ENCODE measurements around the gene FAM47A.

Gene FAM47A

DNA sequence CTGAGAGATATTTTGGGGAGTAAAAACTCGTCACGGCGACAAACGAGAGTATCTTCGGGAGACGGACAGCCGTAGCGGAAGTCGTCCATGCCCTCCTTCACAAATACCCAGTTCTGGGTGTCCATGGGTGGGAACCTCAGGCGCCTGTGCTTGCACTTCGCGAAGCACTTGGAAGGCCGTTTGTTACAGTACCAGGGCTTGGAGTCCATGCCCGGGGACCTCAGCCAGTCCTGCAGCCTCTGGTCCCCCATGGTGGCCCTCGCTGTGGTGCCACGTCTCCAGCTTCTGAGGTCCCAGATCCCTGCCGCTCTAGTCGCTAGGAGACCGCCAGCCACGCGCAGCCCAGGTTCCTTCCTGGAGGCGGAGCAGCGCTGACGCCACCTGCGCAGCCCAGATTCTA lies at the start of gene FAM47A:
Gene FAM47A (minus strand): TSS at position 287 of the 400 bp plus-strand sequence. CDS start 36 bp downstream, at position 251.
- Histone ChIP-seq H3K79me2 (ENCODE audit: control insufficient read depth, low read length) (no peaks in the 10 kb centered on the region), H3K4me3 (ENCODE audit: low read length) (no peak within 1 kb of the TSS), H3K4me2 (ENCODE audit: low read length) (no peak within 1 kb of the TSS), H3K4me1 (ENCODE audit: control insufficient read depth, low read length) (no peaks in the 10 kb centered on the region), H4K20me1 (ENCODE audit: control insufficient read depth, insufficient read depth, low read depth, low read length) (no peaks in the 10 kb centered on the region), H3K27me3 (ENCODE audit: control insufficient read depth, low read length) (no peaks in the 10 kb centered on the region), H3K27ac (ENCODE audit: low read depth, low read length) (no peak within 1 kb of the TSS), H3K9me3 (ENCODE audit: control insufficient read depth, insufficient read depth, low read length) (no peaks in the 10 kb centered on the region), H3K9me2 (replicated peaks; ENCODE audit: control insufficient read depth, low read length) (no peaks in the 10 kb centered on the region), H3K36me3 (ENCODE audit: control insufficient read depth, low read length) (no peaks in the 10 kb centered on the region), H3F3A (ENCODE audit: control insufficient read depth, insufficient read depth) (no peaks in the 10 kb centered on the region)
- no peak for TF ChIP-seq EZH2phosphoT487 (IDR thresholded peaks at IDR 0.05; ENCODE audit: borderline replicate concordance, low read length)
- TF ChIP-seq CTCF (IDR thresholded peaks at IDR 0.05; ENCODE audit: low read depth, low read length, poor library complexity, severe bottlenecking) = no peak

GRCh38 chrX:34147345-34147744 lies 15.2 kb upstream of the FAM47A start:
- H4K20me1 ChIP-seq (ENCODE audit: control insufficient read depth, insufficient read depth, low read depth, low read length) = no peaks in the 10 kb centered on the region
- no peaks in the 10 kb centered on the region for H3K4me1 ChIP-seq (ENCODE audit: control insufficient read depth, low read length)
- no peaks in the 10 kb centered on the region for H3K27me3 ChIP-seq (ENCODE audit: control insufficient read depth, low read length)
- no peak overlapping the region for H3K4me3 ChIP-seq (ENCODE audit: low read length)
- no peak overlapping the region for H3K4me2 ChIP-seq (ENCODE audit: low read length)
- H3K27ac ChIP-seq (ENCODE audit: low read depth, low read length) = no peak overlapping the region
- H3K9me3 ChIP-seq (ENCODE audit: control insufficient read depth, insufficient read depth, low read length) = no peaks in the 10 kb centered on the region
- H3K79me2 ChIP-seq (ENCODE audit: control insufficient read depth, low read length) = no peaks in the 10 kb centered on the region
- H3K9me2 ChIP-seq (replicated peaks; ENCODE audit: control insufficient read depth, low read length) = no peaks in the 10 kb centered on the region
- H3K36me3 ChIP-seq (ENCODE audit: control insufficient read depth, low read length) = no peaks in the 10 kb centered on the region
- H3F3A ChIP-seq (ENCODE audit: control insufficient read depth, insufficient read depth) = no peaks in the 10 kb centered on the region
- TF ChIP-seq EZH2phosphoT487 (IDR thresholded peaks at IDR 0.05; ENCODE audit: borderline replicate concordance, low read length) (no peak), CTCF (IDR thresholded peaks at IDR 0.05; ENCODE audit: low read depth, low read length, poor library complexity, severe bottlenecking) (no peak)

- TF ChIP-seq CTCF (IDR thresholded peaks at IDR 0.05; ENCODE audit: low read depth, low read length, poor library complexity, severe bottlenecking) (no peak), EZH2phosphoT487 (IDR thresholded peaks at IDR 0.05; ENCODE audit: borderline replicate concordance, low read length) (no peak)
- no peak overlapping the region for H3K27ac ChIP-seq (ENCODE audit: low read depth, low read length)
- H3K36me3 ChIP-seq (ENCODE audit: control insufficient read depth, low read length) = no peaks in the 10 kb centered on the region
- H3K4me2 ChIP-seq (ENCODE audit: low read length) = no peak overlapping the region
- H3K4me1 ChIP-seq (ENCODE audit: control insufficient read depth, low read length) = no peaks in the 10 kb centered on the region
- no peaks in the 10 kb centered on the region for H3K9me3 ChIP-seq (ENCODE audit: control insufficient read depth, insufficient read depth, low read length)
- no peaks in the 10 kb centered on the region for H3K27me3 ChIP-seq (ENCODE audit: control insufficient read depth, low read length)
- no peaks in the 10 kb centered on the region for H3K79me2 ChIP-seq (ENCODE audit: control insufficient read depth, low read length)
- H3K4me3 ChIP-seq (ENCODE audit: low read length) = no peak overlapping the region
- H3K9me2 ChIP-seq (replicated peaks; ENCODE audit: control insufficient read depth, low read length) = no peaks in the 10 kb centered on the region
- no peaks in the 10 kb centered on the region for H3F3A ChIP-seq (ENCODE audit: control insufficient read depth, insufficient read depth)
- H4K20me1 ChIP-seq (ENCODE audit: control insufficient read depth, insufficient read depth, low read depth, low read length) = no peaks in the 10 kb centered on the region
These were observed 14.8 kb upstream of the FAM47A start for GRCh38 chrX:34146906-34147305.

DNA sequence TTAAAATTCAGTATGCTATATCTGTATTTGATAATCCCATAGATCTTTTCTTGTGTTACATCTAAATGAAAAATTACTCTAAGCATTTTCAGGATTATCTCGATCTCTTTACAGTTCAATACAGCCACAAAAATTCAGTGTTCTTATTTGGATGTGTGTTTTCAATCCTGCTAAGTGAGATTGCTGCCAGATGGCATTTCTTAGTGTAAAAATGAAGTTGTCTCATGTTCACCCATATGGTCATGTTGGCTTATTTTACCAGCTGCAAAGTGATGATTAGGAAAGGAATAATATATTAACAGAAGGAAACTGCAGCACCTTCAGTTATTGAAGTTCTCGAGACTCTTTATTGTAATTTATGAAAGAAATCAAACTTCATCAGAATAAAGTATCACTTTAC lies 12.1 kb upstream of the FAM47A start:
- Histone ChIP-seq H3K4me3 (ENCODE audit: low read length) (no peak overlapping the region), H3K9me3 (ENCODE audit: control insufficient read depth, insufficient read depth, low read length) (no peaks in the 10 kb centered on the region), H3K36me3 (ENCODE audit: control insufficient read depth, low read length) (no peaks in the 10 kb centered on the region), H3K27ac (ENCODE audit: low read depth, low read length) (no peak overlapping the region), H3K4me1 (ENCODE audit: control insufficient read depth, low read length) (no peaks in the 10 kb centered on the region), H3K4me2 (ENCODE audit: low read length) (no peak overlapping the region), H4K20me1 (ENCODE audit: control insufficient read depth, insufficient read depth, low read depth, low read length) (no peaks in the 10 kb centered on the region), H3K9me2 (replicated peaks; ENCODE audit: control insufficient read depth, low read length) (no peaks in the 10 kb centered on the region), H3K27me3 (ENCODE audit: control insufficient read depth, low read length) (no peaks in the 10 kb centered on the region), H3K79me2 (ENCODE audit: control insufficient read depth, low read length) (no peaks in the 10 kb centered on the region), H3F3A (ENCODE audit: control insufficient read depth, insufficient read depth) (no peaks in the 10 kb centered on the region)
- TF ChIP-seq CTCF (IDR thresholded peaks at IDR 0.05; ENCODE audit: low read depth, low read length, poor library complexity, severe bottlenecking) = no peak
- TF ChIP-seq EZH2phosphoT487 (IDR thresholded peaks at IDR 0.05; ENCODE audit: borderline replicate concordance, low read length) = no peak

Data from DOHH2 (cell line).